EH (cell line): ENCODE results near the gene SEPTIN8.

Experiments
- DNase-seq: peaks from one replicate; pipeline ENCODE4 v3.0.0-alpha.2; 2015; ENCODE audit warnings: low read depth

The SEPTIN8 gene

GRCh38 chr5:132777209-132778069 lies at the start of gene SEPTIN8:
TSS of gene SEPTIN8 (minus strand) at chr5:132777239. CDS start at chr5:132777137, 102 bp downstream.
- DNase-seq, result peak; percentile 64

- DNase-seq, result no peak
Observed at GRCh38 chr5:132826424-132827082, 49.5 kb upstream of the SEPTIN8 start.

- DNase-seq, result no peak
Observed at GRCh38 chr5:132825834-132826391, 48.9 kb upstream of the SEPTIN8 start.

- DNase-seq, result no peak
Observed at GRCh38 chr5:132825033-132825833, 48.2 kb upstream of the SEPTIN8 start.

- no peak for DNase-seq
Observed at GRCh38 chr5:132824426-132824825, 47.4 kb upstream of the SEPTIN8 start.

- DNase-seq, result no peak
Observed at GRCh38 chr5:132823481-132824050, 46.5 kb upstream of the SEPTIN8 start.

- DNase-seq, result no peak
Observed at GRCh38 chr5:132822650-132823480, 45.8 kb upstream of the SEPTIN8 start.

- peak; percentile 41 for DNase-seq
Observed at GRCh38 chr5:132821791-132822190, 44.8 kb upstream of the SEPTIN8 start.

- DNase-seq, result no peak
Observed at GRCh38 chr5:132821350-132821749, 44.3 kb upstream of the SEPTIN8 start.

- peak; percentile 90 for DNase-seq
Observed at GRCh38 chr5:132820162-132820754, 43.2 kb upstream of the SEPTIN8 start.

GRCh38 chr5:132819468-132819867 lies 42.4 kb upstream of the SEPTIN8 start:
- no peak for DNase-seq

GRCh38 chr5:132817011-132817410 lies 40.0 kb upstream of the SEPTIN8 start:
- DNase-seq, result no peak

- DNase-seq, result no peak
Observed at GRCh38 chr5:132816554-132816953, 39.5 kb upstream of the SEPTIN8 start.

- DNase-seq, result no peak
Observed at GRCh38 chr5:132816083-132816482, 39.0 kb upstream of the SEPTIN8 start.

- DNase-seq, result peak; percentile 51
Observed at GRCh38 chr5:132815454-132815853, 38.4 kb upstream of the SEPTIN8 start.

- DNase-seq, result no peak
Observed at GRCh38 chr5:132814503-132815294, 37.7 kb upstream of the SEPTIN8 start.

- peak; percentile 31 for DNase-seq
Observed at GRCh38 chr5:132813599-132814502, 36.8 kb upstream of the SEPTIN8 start.

- no peak for DNase-seq
Observed at GRCh38 chr5:132812781-132813598, 36.0 kb upstream of the SEPTIN8 start, which contains the start of gene SOWAHA. TSS of gene SOWAHA (plus strand) at chr5:132813302. CDS start at chr5:132813622, 320 bp downstream.
